Testis (tissue), 3 donors: ENCODE measurements around the gene AKAP5. TPM values are rescaled to one million over a fixed set of nuclear protein-coding genes. Genes with fewer than 3 reads are reported as not detected.

Source experiments
- DNase-seq: peaks from one replicate; pipeline ENCODE4 v3.0.0-alpha.2; 2019
- H3K27ac ChIP-seq, 2 donors: fragments of 200-600 bp; sonication (generic); one replicate each; pipeline ENCODE4 v1.5.1; 2019
- H3K27me3 ChIP-seq: fragments of 200-600 bp; sonication (generic); one replicate; pipeline ENCODE4 v1.5.1; 2019
- H3K36me3 ChIP-seq: fragments of 200-600 bp; sonication (generic); one replicate; pipeline ENCODE4 v1.5.1; 2017; ENCODE audit warnings: low read depth; ENCODE audit errors: missing control alignments
- H3K4me1 ChIP-seq: fragments of 200-600 bp; sonication (generic); one replicate; pipeline ENCODE4 v1.5.1; 2019
- H3K4me3 ChIP-seq, 2 donors: fragments of 200-600 bp; sonication (generic); one replicate each; pipeline ENCODE4 v1.5.1; 2017 to 2019
- H3K9me3 ChIP-seq: fragments of 200-600 bp; sonication (generic); one replicate; pipeline ENCODE4 v1.5.1; 2017
- POLR2A ChIP-seq: fragments of 450-650 bp; IDR thresholded peaks from one replicate; pipeline ENCODE4 v1.6.1; 2017; ENCODE audit warnings: antibody characterized with exemption, mild to moderate bottlenecking, moderate library complexity
- WGBS, 2 donors: methylation state at CpG; one replicate each; pipeline ENCODE4 v1.1.5; 2018; 5-methylcytosine and 5-hydroxymethylcytosine counted together
- intact Hi-C: fragments of 100-400 bp; cut with DNase I; formaldehyde crosslinking; loops from one replicate; pipeline ENCODE4 v1.15.1; 2023; ENCODE audit warnings: low total_unique reads
- polyA plus RNA-seq: library from polyadenylated mRNA; stranded (reverse); fragments of 350-450 nt; fragmentation: Illumina TruSeq; extraction: RNeasy Lipid Tissue Mini Kit (QIAGEN cat#74804); gene quantifications from one replicate; pipeline ENCODE4 v1.2.3, GENCODE V29; 2014; ENCODE audit warnings: low read depth, low replicate concordance; ENCODE audit not compliant: insufficient read depth
- total RNA-seq, 2 donors: library from RNA; depleted of rRNA; stranded (reverse); fragments of >200 nt; gene quantifications; one replicate each; pipeline ENCODE4 v1.2.3, GENCODE V29; 2016
- TF ChIP-seq, protein P1 (sequence below), 3 experiments: fragments of 450-650 bp in 2 of 3; fragments of 200-600 bp in 1 of 3; sonication (generic) in 1 of 3; IDR thresholded peaks; one replicate each; pipeline ENCODE4 v1.5.1; 2016 to 2019; ENCODE audit warnings: antibody characterized with exemption in 3 of 3, mild to moderate bottlenecking in 2 of 3, moderate library complexity in 1 of 3

Gene AKAP5
- total and polyA plus RNA-seq, 3 donors from 2014 or later = 0.29 to 0.63 (median 0.50) TPM

DNA sequence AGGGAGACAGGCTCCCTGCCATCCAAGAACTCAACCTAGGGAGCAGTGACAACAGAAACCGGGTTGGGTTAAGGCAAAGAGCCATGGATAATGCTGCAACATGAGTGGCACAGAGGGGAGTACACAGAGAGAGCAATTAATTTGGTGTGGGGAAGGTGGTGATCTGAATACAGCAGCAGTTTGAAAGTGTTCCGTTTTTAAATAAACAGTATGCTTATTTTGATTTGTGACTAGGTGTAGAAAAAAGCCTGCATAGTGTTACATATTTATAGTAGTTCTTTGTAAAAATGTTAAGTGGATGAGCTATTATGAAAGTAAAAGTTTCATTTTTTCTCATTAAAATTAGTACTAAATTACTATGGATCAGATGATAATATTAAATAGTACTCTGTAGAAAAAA is 8.7 kb downstream of the AKAP5 start:
- Histone ChIP-seq H3K4me1 (no peaks in the 10 kb centered on the region), H3K27me3 (no peaks in the 10 kb centered on the region), H3K27ac (no peak overlapping the region), H3K4me3 (no peak overlapping the region), H3K36me3 (no peaks in the 10 kb centered on the region), H3K9me3 (no peaks in the 10 kb centered on the region)
- DNase-seq = no peak
- intact Hi-C loops = loop anchor here (10.0 kb wide), 1 partner anchor 129 kb away; no protein-coding TSS in a partner anchor
- WGBS, 2 donors = 90% methylated on average over 2 of the region's 2 CpGs
- TF ChIP-seq POLR2A = no peak
- TF ChIP-seq, protein P1, sequence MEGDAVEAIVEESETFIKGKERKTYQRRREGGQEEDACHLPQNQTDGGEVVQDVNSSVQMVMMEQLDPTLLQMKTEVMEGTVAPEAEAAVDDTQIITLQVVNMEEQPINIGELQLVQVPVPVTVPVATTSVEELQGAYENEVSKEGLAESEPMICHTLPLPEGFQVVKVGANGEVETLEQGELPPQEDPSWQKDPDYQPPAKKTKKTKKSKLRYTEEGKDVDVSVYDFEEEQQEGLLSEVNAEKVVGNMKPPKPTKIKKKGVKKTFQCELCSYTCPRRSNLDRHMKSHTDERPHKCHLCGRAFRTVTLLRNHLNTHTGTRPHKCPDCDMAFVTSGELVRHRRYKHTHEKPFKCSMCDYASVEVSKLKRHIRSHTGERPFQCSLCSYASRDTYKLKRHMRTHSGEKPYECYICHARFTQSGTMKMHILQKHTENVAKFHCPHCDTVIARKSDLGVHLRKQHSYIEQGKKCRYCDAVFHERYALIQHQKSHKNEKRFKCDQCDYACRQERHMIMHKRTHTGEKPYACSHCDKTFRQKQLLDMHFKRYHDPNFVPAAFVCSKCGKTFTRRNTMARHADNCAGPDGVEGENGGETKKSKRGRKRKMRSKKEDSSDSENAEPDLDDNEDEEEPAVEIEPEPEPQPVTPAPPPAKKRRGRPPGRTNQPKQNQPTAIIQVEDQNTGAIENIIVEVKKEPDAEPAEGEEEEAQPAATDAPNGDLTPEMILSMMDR (IDR thresholded peaks at IDR 0.05) = no peak

DNA sequence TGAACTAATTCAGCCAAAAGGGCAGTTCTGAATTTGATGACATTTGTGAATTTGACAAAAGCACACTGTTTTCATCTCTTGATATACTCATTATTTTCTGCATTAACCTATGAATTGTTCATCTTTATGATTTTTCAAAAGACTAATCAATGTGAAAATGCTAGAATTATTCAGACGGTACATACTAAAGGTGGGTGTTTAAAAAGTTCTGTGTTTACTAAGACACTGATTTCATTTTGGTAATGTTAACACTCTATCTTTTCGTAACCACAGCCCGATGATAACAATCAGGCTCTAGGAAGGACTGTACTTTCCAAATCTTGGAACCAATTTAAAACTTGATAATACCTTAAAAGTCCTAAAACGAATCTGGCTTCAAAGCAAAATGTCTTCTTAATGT is 9.4 kb downstream of the AKAP5 start:
- no peaks in the 10 kb centered on the region for H3K36me3 ChIP-seq
- no peak overlapping the region for H3K4me3 ChIP-seq
- WGBS, 2 donors = 66 to 79% methylated on average over 4 of the region's 4 CpGs
- no peak overlapping the region for H3K27ac ChIP-seq
- TF ChIP-seq, protein P1 (IDR thresholded peaks at IDR 0.05) = no peak
- DNase-seq = no peak
- H3K9me3 ChIP-seq = no peaks in the 10 kb centered on the region
- intact Hi-C loops = loop anchor here (10.0 kb wide), 1 partner anchor 130 kb away; no protein-coding TSS in a partner anchor
- H3K27me3 ChIP-seq = no peaks in the 10 kb centered on the region
- H3K4me1 ChIP-seq = no peaks in the 10 kb centered on the region

DNA sequence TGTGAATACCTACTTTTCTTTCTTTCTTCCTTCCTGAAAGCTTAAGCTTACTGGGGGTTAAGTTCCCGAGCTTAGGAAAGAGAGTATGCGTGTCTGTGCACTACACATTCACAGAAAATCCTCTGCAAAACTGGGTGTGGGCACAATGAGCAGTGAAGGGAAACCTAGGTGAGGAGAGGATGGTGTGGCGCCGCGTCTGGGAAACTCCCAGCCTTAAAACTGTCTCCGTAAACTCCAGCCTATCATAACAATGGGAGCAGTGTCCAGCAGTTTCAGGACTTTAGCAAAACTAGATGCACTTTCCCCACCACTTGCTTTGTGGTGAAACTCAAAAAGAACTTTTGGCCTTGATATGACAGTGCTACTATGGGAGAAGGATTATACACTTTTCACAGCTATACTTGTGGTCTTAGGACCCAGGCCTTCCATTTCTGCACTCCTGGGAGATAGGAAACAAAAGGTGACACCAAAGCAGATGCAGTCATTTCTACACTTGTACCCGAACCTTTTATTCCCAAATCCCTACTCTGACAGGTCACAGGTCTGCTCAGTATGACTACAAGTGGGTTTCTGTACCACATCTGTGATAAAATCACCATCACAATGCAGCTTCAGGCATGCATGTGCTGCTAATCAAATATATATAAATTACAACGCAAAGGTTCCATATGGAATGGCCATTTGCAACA is 10.4 kb downstream of the AKAP5 start:
- no peak overlapping the region for H3K27ac ChIP-seq
- H3K36me3 ChIP-seq = no peaks in the 10 kb centered on the region
- DNase-seq = no peak
- no peaks in the 10 kb centered on the region for H3K9me3 ChIP-seq
- no peaks in the 10 kb centered on the region for H3K4me1 ChIP-seq
- 62 to 70% methylated on average over 8 of the region's 8 CpGs for WGBS, 2 donors
- intact Hi-C loops = loop anchor here (10.0 kb wide), 1 partner anchor 131 kb away; no protein-coding TSS in a partner anchor
- no peak overlapping the region for H3K4me3 ChIP-seq
- H3K27me3 ChIP-seq = no peaks in the 10 kb centered on the region
- no peak for TF ChIP-seq POLR2A
- TF ChIP-seq, protein P1 (IDR thresholded peaks at IDR 0.05) = no peak

DNA sequence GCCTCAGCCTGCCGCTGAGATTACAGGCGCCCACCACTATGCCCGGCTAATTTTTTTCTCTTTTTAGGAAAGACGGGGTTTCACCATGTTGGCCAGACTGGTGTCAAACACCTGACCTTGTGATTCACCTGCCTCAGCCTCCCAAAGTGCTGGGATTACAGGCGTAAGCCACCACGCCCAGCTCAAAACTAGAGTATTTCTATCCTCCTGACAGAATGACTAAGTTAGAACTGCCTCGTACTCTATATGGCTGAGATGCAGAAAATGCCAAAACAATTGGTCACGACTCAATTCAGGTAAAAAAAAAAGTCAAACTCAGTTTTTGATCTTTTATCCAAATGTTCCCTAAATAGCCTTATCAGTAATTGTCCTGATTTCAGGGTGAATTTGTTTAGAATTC is 11.1 kb downstream of the AKAP5 start:
- Histone ChIP-seq H3K27ac (no peak overlapping the region), H3K9me3 (no peaks in the 10 kb centered on the region), H3K27me3 (no peaks in the 10 kb centered on the region), H3K4me3 (no peak overlapping the region), H3K36me3 (no peaks in the 10 kb centered on the region), H3K4me1 (no peaks in the 10 kb centered on the region)
- no peak for TF ChIP-seq POLR2A
- TF ChIP-seq, protein P1 (IDR thresholded peaks at IDR 0.05) = no peak
- DNase-seq = no peak
- 90 to 91% methylated on average over 8 of the region's 8 CpGs for WGBS, 2 donors
- intact Hi-C loops = loop anchor here (10.0 kb wide), 1 partner anchor 132 kb away; no protein-coding TSS in a partner anchor
